IPS-20b (cell line): ENCODE results near the gene ID2.

ENCODE experiments used
- H3K27ac ChIP-seq: one replicate; pipeline ENCODE4 v1.5.1; 2013; ENCODE audit warnings: low read length
- H3K27me3 ChIP-seq: 2 replicates; pipeline ENCODE4 v1.6.1; 2013; ENCODE audit warnings: mild to moderate bottlenecking, low read length, inconsistent platforms; ENCODE audit not compliant: insufficient read depth
- H3K36me3 ChIP-seq: 2 replicates; pipeline ENCODE4 v1.6.1; 2013; ENCODE audit warnings: low read depth, mild to moderate bottlenecking, inconsistent platforms, low read length, moderate library complexity; ENCODE audit not compliant: insufficient read depth
- H3K4me1 ChIP-seq: 2 replicates; pipeline ENCODE4 v1.6.1; 2013; ENCODE audit warnings: mild to moderate bottlenecking, control low read depth, inconsistent platforms, low read length, moderate library complexity; ENCODE audit not compliant: insufficient read depth
- H3K4me3 ChIP-seq: 2 replicates; pipeline ENCODE4 v1.5.1; 2013; ENCODE audit warnings: mild to moderate bottlenecking, low read length, inconsistent platforms
- H3K9ac ChIP-seq: 2 replicates; pipeline ENCODE4 v1.6.1; 2013; ENCODE audit warnings: low read depth, mild to moderate bottlenecking, inconsistent platforms, low read length, moderate library complexity
- H3K9me3 ChIP-seq: 2 replicates; pipeline ENCODE4 v1.6.1; 2013; ENCODE audit warnings: mild to moderate bottlenecking, low read depth, low read length, inconsistent platforms; ENCODE audit not compliant: insufficient read depth

The ID2 gene

DNA sequence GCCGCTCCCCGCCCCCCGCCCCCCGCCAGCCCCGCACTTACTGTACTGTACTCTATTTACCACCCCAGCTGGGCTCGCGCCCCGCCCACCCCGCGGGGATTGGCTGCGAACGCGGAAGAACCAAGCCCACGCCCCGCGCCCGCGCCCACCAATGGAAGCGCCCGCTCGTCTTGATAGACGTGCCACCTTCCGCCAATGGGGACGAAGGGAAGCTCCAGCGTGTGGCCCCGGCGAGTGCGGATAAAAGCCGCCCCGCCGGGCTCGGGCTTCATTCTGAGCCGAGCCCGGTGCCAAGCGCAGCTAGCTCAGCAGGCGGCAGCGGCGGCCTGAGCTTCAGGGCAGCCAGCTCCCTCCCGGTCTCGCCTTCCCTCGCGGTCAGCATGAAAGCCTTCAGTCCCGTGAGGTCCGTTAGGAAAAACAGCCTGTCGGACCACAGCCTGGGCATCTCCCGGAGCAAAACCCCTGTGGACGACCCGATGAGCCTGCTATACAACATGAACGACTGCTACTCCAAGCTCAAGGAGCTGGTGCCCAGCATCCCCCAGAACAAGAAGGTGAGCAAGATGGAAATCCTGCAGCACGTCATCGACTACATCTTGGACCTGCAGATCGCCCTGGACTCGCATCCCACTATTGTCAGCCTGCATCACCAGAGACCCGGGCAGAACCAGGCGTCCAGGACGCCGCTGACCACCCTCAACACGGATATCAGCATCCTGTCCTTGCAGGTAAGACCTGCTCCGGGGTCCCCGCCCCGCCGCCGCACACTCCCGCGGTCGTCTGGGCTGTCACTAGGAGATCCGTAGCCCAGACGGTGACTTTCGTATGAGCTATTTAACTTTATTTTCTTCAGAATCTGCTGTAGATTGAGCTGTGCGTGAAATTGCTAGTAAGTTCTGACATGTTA is at the start of gene ID2:
Gene ID2 (plus strand): TSS at position 271 of the 907 bp plus-strand sequence. CDS start 110 bp downstream, at position 381.
- peak within 1 kb of the TSS; percentile 96 for H3K4me3 ChIP-seq
- H3K36me3 ChIP-seq = peaks cover 13% of the 10 kb centered on the region; the same call in 1 of the 2 replicates
- peak within 1 kb of the TSS; percentile 85 for H3K9ac ChIP-seq
- peaks cover 28% of the 10 kb centered on the region; the same call in 1 of the 2 replicates for H3K27me3 ChIP-seq
- H3K27ac ChIP-seq = peak within 1 kb of the TSS; percentile 26
- no peaks in the 10 kb centered on the region for H3K9me3 ChIP-seq
- H3K4me1 ChIP-seq = peaks cover 21% of the 10 kb centered on the region; the same call in 1 of the 2 replicates

DNA sequence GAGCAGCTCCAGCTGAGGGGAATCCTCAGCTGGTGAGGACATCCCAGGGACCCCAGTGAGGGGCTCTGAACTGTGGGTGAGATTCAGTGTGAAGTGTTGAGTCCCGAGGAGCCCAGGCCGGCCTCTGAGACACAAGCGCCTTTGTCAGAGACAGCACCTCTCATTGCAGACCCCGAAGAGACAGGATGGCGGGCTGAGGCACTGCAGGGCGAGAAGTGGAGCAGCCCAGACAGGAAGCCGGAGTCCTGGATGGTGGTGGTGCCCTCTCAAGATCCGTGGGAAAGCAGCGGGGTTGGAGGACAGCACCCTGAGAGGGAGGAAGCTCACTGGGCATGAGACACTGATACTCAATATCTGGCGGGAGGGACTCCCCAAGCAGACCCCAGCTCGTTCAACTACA is 49.1 kb upstream of the ID2 start:
- H3K27me3 ChIP-seq = peaks cover 5% of the 10 kb centered on the region; the same call in 1 of the 2 replicates
- no peak overlapping the region for H3K4me3 ChIP-seq
- H3K27ac ChIP-seq = no peak overlapping the region
- H3K36me3 ChIP-seq = no peaks in the 10 kb centered on the region
- H3K9me3 ChIP-seq = no peaks in the 10 kb centered on the region
- peaks cover 20% of the 10 kb centered on the region; the same call in 1 of the 2 replicates for H3K4me1 ChIP-seq
- no peak overlapping the region for H3K9ac ChIP-seq

GRCh38 chr2:8633186-8633734 is 48.6 kb upstream of the ID2 start:
- peaks cover 25% of the 10 kb centered on the region; the same call in 1 of the 2 replicates for H3K4me1 ChIP-seq
- no peaks in the 10 kb centered on the region for H3K36me3 ChIP-seq
- H3K27me3 ChIP-seq = peaks cover 10% of the 10 kb centered on the region; the same call in 1 of the 2 replicates
- no peak overlapping the region for H3K4me3 ChIP-seq
- H3K9me3 ChIP-seq = no peaks in the 10 kb centered on the region
- H3K9ac ChIP-seq = no peak overlapping the region
- H3K27ac ChIP-seq = no peak overlapping the region

DNA sequence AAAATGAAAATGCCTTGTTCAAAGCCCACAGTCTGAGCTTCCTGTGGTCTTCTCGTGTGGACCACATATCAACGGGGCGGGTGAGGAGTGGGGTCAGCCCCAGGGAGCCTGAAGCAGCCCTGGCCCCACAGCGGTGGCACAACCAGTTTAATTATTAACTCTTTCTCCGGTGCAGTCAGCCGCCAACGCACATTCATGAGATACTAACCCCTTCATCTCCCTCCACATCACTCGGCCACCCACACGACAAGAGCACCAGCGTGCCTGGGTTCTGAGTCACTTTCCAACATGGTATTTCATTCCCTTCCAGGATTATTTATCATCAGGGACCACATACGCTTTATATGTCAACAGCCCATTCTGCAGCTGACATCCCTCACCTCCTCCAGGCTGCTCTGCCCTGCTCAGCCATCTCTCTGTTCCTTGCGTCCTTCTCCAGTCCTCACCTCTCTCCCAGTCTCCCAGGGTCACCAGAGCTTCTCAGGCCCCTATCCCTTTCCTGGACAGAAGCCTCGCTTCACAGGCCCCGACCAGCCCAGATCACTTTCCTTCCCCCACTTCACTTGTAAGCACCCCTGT is 48.0 kb upstream of the ID2 start:
- Histone ChIP-seq H3K9ac (no peak overlapping the region), H3K27me3 (peaks cover 15% of the 10 kb centered on the region), H3K4me1 (peaks cover 27% of the 10 kb centered on the region; the same call in 1 of the 2 replicates), H3K36me3 (no peaks in the 10 kb centered on the region), H3K4me3 (no peak overlapping the region), H3K9me3 (no peaks in the 10 kb centered on the region), H3K27ac (no peak overlapping the region)

GRCh38 chr2:8634466-8635172 is 47.2 kb upstream of the ID2 start:
- peaks cover 23% of the 10 kb centered on the region for H3K27me3 ChIP-seq
- no peaks in the 10 kb centered on the region for H3K9me3 ChIP-seq
- no peak overlapping the region for H3K4me3 ChIP-seq
- H3K9ac ChIP-seq = no peak overlapping the region
- peaks cover 29% of the 10 kb centered on the region; the same call in 1 of the 2 replicates for H3K4me1 ChIP-seq
- no peak overlapping the region for H3K27ac ChIP-seq
- no peaks in the 10 kb centered on the region for H3K36me3 ChIP-seq

GRCh38 chr2:8636041-8636491 is 45.8 kb upstream of the ID2 start:
- H3K9ac ChIP-seq = no peak overlapping the region; the same call in 1 of the 2 replicates

DNA sequence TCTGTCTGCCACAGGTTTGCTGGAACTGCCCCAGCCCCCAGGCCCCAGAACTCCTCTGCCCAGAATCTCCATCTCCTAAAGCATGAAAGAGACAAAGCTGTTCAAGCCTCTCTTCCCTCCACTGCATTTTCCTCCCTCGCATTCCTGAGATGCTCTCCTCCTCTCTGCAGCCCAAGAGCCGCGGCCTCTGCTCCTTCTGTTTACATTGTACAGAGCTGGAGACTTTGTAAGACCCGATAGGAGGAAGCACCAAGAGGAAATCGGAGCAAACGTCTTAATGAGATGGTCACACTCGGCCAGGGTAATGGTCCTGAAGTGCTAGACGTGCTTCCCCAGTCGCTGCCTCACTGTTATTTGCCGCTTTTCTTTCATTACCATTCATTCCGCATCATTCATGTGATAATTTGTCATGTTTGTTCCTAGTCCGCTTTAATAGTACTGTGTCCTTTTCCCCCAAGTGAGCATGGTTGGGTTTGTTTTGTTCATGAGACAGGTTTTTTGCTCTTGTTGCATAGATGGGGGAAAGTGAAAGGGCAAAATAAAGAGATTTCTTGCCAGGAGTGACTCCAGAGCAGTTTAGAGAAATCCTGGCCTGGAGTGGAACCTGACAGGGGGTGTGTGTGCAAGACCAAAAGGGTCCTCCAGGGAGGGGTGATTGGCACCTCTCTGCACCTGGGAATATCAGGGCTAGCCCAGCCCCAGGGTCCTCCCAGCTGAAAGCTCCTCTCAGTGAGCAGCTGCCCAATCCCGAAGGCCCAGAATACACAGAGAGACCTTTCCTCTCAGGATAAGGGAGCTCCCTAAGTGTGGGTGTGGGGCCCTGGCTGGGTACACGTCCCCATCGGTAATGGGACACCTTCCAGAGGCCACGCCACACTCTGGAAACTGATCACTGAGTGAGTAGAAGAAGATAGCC is 44.9 kb upstream of the ID2 start:
- H3K27ac ChIP-seq = no peak overlapping the region
- H3K9ac ChIP-seq = peak overlapping the region; percentile 42; the same call in 1 of the 2 replicates
- H3K4me1 ChIP-seq = peaks cover 38% of the 10 kb centered on the region
- H3K9me3 ChIP-seq = no peaks in the 10 kb centered on the region
- H3K4me3 ChIP-seq = peak overlapping the region; percentile 36; the same call in 1 of the 2 replicates
- H3K27me3 ChIP-seq = peaks cover 26% of the 10 kb centered on the region
- no peaks in the 10 kb centered on the region for H3K36me3 ChIP-seq

More at GRCh38 chr2:8636041-8636491, 45.8 kb upstream of the ID2 start:
- no peak overlapping the region for H3K4me3 ChIP-seq
- peaks cover 26% of the 10 kb centered on the region for H3K27me3 ChIP-seq
- H3K9me3 ChIP-seq = no peaks in the 10 kb centered on the region
- peaks cover 29% of the 10 kb centered on the region; the same call in 1 of the 2 replicates for H3K4me1 ChIP-seq
- H3K27ac ChIP-seq = no peak overlapping the region
- H3K36me3 ChIP-seq = no peaks in the 10 kb centered on the region

- Histone ChIP-seq H3K4me3 (peak overlapping the region; percentile 30), H3K4me1 (peaks cover 49% of the 10 kb centered on the region), H3K27me3 (peaks cover 26% of the 10 kb centered on the region), H3K9me3 (no peaks in the 10 kb centered on the region), H3K36me3 (no peaks in the 10 kb centered on the region), H3K9ac (peak overlapping the region; percentile 3; the same call in 1 of the 2 replicates), H3K27ac (peak overlapping the region; percentile 7)
Measured at GRCh38 chr2:8638327-8638726, 43.5 kb upstream of the ID2 start.

GRCh38 chr2:8639122-8639635 is 42.7 kb upstream of the ID2 start:
- Histone ChIP-seq H3K27me3 (peaks cover 26% of the 10 kb centered on the region), H3K9me3 (no peaks in the 10 kb centered on the region), H3K4me1 (peaks cover 49% of the 10 kb centered on the region)

DNA sequence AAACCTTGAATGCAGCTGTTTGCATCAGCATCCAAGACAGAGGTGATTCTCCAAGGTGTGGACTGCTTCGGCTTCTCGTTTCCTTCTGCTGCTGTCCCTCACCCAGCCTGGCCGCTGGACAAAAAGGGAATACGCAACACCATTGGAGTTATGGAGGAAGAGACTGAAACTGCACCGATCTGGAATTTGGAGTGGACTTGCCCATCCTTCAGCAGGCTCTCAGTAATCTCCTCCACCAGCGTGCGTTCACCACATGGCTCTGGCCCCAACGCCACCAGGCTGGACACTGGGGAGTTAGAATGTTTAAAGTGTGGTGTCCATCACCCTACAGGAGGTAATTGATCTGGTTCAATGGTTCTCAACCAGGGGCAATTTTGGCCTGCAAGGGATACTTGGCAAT is 41.4 kb upstream of the ID2 start:
- H3K27ac ChIP-seq = no peak overlapping the region
- H3K9me3 ChIP-seq = no peaks in the 10 kb centered on the region
- H3K4me3 ChIP-seq = no peak overlapping the region
- no peaks in the 10 kb centered on the region for H3K36me3 ChIP-seq
- H3K27me3 ChIP-seq = peaks cover 26% of the 10 kb centered on the region
- H3K4me1 ChIP-seq = peaks cover 49% of the 10 kb centered on the region
- no peak overlapping the region for H3K9ac ChIP-seq

More at GRCh38 chr2:8639122-8639635, 42.7 kb upstream of the ID2 start:
- no peak overlapping the region for H3K27ac ChIP-seq
- H3K36me3 ChIP-seq = no peaks in the 10 kb centered on the region
- H3K4me3 ChIP-seq = no peak overlapping the region
- H3K9ac ChIP-seq = no peak overlapping the region
